Kidney (tissue), 14 donors: ENCODE results near the gene PEX13. TPM values are rescaled to one million over a fixed set of nuclear protein-coding genes. Genes with fewer than 3 reads are reported as not detected.

Experiments used
- DNase-seq, 5 donors: peaks; one replicate each; pipeline ENCODE4 v3.0.0-alpha.2; 2013 to 2020
- FAIRE-seq: peaks from 2 replicates; lab custom pipeline; 2012; peaks lifted over from hg19 to GRCh38; lab: Jason Lieb, UNC
- H3K27ac ChIP-seq, 2 donors: one replicate each; pipeline ENCODE4 v1.7.0; 2013; ENCODE audit warnings: low read depth in 2 of 2, low read length in 2 of 2, inconsistent platforms in 1 of 2
- H3K27me3 ChIP-seq: one replicate; pipeline ENCODE4 v1.7.1; 2013; ENCODE audit warnings: low read length, inconsistent platforms; ENCODE audit not compliant: control insufficient read depth, insufficient read depth
- H3K36me3 ChIP-seq, 3 donors: one replicate each; pipeline versions ENCODE4 v1.7.0 to v1.7.1; 2013; ENCODE audit warnings: low read length in 3 of 3, control low read depth in 1 of 3, inconsistent platforms in 1 of 3; ENCODE audit not compliant: insufficient read depth in 3 of 3, control insufficient read depth in 2 of 3
- H3K4me1 ChIP-seq, 3 donors: one replicate each; pipeline versions ENCODE4 v1.7.0 to v1.7.1; 2013; ENCODE audit warnings: low read length in 3 of 3, inconsistent platforms in 1 of 3, low read depth in 1 of 3; ENCODE audit not compliant: control insufficient read depth in 2 of 3, insufficient read depth in 2 of 3
- H3K4me3 ChIP-seq, 3 donors: one replicate each; pipeline versions ENCODE4 v1.7.0 to v1.8.1; 2013; ENCODE audit warnings: low read length in 3 of 3, control low read depth in 1 of 3, inconsistent platforms in 1 of 3
- H3K9ac ChIP-seq, 3 donors: one replicate each; pipeline versions ENCODE4 v1.7.0 to v1.7.1; 2013; ENCODE audit warnings: low read length in 3 of 3, control low read depth in 1 of 3, inconsistent platforms in 1 of 3
- H3K9me3 ChIP-seq, 3 donors: one replicate each; pipeline versions ENCODE4 v1.7.0 to v1.7.1; 2013; ENCODE audit warnings: low read length in 3 of 3, control low read depth in 1 of 3, inconsistent platforms in 1 of 3; ENCODE audit not compliant: control insufficient read depth in 2 of 3, insufficient read depth in 1 of 3
- intact Hi-C: fragments of 100-400 bp; cut with DNase I; formaldehyde crosslinking; loops from one replicate; pipeline ENCODE4 v1.11.1; 2022
- polyA plus RNA-seq: library from polyadenylated mRNA; stranded (reverse); fragments of 350-450 nt; fragmentation: Illumina TruSeq; extraction: RNeasy Lipid Tissue Mini Kit (QIAGEN cat#74804); gene quantifications from one replicate; pipeline ENCODE4 v1.2.3, GENCODE V29; 2014; ENCODE audit warnings: low read depth, low replicate concordance; ENCODE audit not compliant: insufficient read depth
- total RNA-seq: library from RNA; stranded (reverse); fragmentation: NEBNext Ultra II Directional; extraction: Animal tissue kit (Norgen Biotek cat#: 25700); gene quantifications from one replicate; pipeline ENCODE4 v1.2.1, GENCODE V29; 2021
- TF ChIP-seq, protein P1 (sequence below): IDR thresholded peaks from 3 replicates; pipeline ENCODE4 v1.5.1; 2012; ENCODE audit warnings: mild to moderate bottlenecking, moderate library complexity, borderline replicate concordance; ENCODE audit not compliant: insufficient read depth; ENCODE audit errors: extremely low read depth
- donor health status: control.
- donor health status: control.
- donor health status: control.
- donor health status: control.
- donor health status: control.
- donor health status: DM: yes; HTN: yes; CAD: no.
- donor health status: Normal renal cell carcinoma (clear cell type).

The PEX13 gene
- total and polyA plus RNA-seq, 2 donors from 2014 or later, result 12.7 to 22.5 TPM

DNA sequence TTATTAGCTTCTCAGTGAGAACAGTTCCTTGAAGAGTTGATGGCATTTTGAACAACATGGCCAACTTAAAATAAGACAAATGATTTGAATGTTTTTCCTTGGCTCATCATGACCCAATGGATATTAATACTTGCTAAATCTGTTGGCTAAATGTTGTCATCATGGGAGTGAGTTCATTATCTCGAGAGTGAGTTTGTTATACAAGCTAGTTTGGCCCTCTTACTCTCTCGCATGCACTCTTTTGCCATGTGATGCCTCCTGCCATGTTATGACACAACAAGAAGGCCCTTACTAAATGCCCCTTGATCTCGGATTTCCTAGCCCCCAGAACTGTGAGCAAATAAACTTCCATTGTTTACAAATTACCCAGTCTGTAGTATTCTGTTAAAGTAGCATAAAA is 25.3 kb downstream of the PEX13 start:
- H3K9me3 ChIP-seq, result no peaks in the 10 kb centered on the region
- no peak overlapping the region for H3K27ac ChIP-seq
- TF ChIP-seq, protein P1, sequence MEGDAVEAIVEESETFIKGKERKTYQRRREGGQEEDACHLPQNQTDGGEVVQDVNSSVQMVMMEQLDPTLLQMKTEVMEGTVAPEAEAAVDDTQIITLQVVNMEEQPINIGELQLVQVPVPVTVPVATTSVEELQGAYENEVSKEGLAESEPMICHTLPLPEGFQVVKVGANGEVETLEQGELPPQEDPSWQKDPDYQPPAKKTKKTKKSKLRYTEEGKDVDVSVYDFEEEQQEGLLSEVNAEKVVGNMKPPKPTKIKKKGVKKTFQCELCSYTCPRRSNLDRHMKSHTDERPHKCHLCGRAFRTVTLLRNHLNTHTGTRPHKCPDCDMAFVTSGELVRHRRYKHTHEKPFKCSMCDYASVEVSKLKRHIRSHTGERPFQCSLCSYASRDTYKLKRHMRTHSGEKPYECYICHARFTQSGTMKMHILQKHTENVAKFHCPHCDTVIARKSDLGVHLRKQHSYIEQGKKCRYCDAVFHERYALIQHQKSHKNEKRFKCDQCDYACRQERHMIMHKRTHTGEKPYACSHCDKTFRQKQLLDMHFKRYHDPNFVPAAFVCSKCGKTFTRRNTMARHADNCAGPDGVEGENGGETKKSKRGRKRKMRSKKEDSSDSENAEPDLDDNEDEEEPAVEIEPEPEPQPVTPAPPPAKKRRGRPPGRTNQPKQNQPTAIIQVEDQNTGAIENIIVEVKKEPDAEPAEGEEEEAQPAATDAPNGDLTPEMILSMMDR, result no peak
- FAIRE-seq (no peak), DNase-seq (no peak)
- H3K4me3 ChIP-seq, result no peak overlapping the region
- no peaks in the 10 kb centered on the region for H3K27me3 ChIP-seq
- no peak overlapping the region for H3K9ac ChIP-seq
- intact Hi-C loops, result no loop called here
- no peaks in the 10 kb centered on the region for H3K36me3 ChIP-seq
- H3K4me1 ChIP-seq, result no peaks in the 10 kb centered on the region

DNA sequence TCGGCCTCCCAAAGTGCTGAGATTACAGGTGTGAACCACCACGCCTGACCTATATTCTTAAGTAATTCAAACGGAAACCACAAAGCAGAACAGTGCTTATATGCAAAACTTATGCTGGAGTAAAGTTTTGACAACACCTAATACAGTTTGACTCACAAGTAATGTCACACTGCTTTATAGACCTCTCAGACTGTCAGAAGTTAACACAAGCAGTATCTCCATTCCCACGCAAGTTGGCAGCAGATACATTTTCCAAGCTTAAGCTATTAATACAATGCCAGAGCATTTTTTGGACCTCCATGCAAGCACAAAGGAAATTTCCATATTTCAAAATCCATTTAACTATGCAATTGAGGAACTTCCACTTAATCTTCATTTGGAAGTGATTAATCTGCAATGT is 27.1 kb downstream of the PEX13 start:
- Histone ChIP-seq H3K27me3 (no peaks in the 10 kb centered on the region), H3K4me3 (no peak overlapping the region), H3K27ac (no peak overlapping the region), H3K9ac (no peak overlapping the region), H3K4me1 (no peaks in the 10 kb centered on the region), H3K36me3 (peaks cover 0 to 12% (median 3%) of the 10 kb centered on the region in 3 donors), H3K9me3 (no peaks in the 10 kb centered on the region)
- intact Hi-C loops, result no loop called here
- no peak for FAIRE-seq
- TF ChIP-seq, protein P1, result no peak
- no peak for DNase-seq

DNA sequence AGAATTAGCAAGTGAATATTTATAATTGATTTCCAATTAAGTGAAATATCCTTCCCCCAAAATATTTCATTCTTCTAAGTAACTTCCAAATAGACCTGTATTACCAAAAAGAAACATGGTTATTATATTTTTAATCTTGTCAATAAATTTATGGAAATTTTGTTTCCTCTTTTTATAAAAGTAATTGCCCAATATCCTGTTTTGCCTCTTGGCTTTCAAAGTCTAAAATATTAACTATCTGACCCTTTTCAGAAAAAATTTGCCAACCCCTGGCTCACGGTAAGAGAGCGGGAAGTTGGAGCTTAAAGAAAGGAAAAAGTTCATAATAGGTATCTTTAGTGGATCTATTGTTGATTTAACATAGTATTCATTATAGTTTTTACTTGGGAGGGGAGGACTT is 27.7 kb downstream of the PEX13 start:
- Histone ChIP-seq H3K4me3 (no peak overlapping the region), H3K9me3 (no peaks in the 10 kb centered on the region), H3K36me3 (peaks cover 0 to 12% (median 3%) of the 10 kb centered on the region in 3 donors), H3K4me1 (no peaks in the 10 kb centered on the region), H3K27me3 (no peaks in the 10 kb centered on the region), H3K27ac (no peak overlapping the region), H3K9ac (no peak overlapping the region)
- FAIRE-seq (no peak), DNase-seq (no peak)
- TF ChIP-seq, protein P1, result no peak
- intact Hi-C loops, result no loop called here

DNA sequence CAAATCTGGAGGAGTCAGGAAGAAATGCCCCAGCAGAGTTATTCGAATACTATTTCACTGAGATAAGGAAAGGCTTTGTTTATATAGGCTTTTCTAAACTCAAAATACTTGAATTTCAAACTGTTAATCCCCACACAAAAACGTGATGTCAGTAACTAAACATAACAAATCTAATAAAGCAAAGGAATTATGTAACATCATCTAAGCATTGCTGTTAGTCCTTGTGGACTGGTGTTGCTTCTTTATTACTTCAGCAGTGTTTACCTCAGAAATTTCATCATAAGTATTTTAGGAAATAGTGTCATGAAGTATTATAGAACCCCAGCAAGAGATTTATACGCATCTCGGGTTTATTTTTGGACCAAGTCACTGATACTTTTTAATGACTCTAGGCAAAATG is 28.5 kb downstream of the PEX13 start:
- FAIRE-seq, result peak; percentile 37

More for the DNA sequence above, 28.5 kb downstream of the PEX13 start:
- Histone ChIP-seq H3K9me3 (no peaks in the 10 kb centered on the region), H3K9ac (no peak overlapping the region), H3K4me1 (no peaks in the 10 kb centered on the region), H3K36me3 (peaks cover 0 to 12% (median 3%) of the 10 kb centered on the region in 3 donors), H3K4me3 (no peak overlapping the region), H3K27ac (no peak overlapping the region), H3K27me3 (no peaks in the 10 kb centered on the region)
- intact Hi-C loops, result no loop called here
- no peak for DNase-seq
- TF ChIP-seq, protein P1, result no peak
